Measurements from ENCODE around the gene SMIM20. TPM values are rescaled to one million over a fixed set of nuclear protein-coding genes. Genes with fewer than 3 reads are reported as not detected.

SMIM20 gene
- total and polyA plus RNA-seq, 9 of the 15 experiments (the other 6 are each of a cell fraction or from before 2014, with no cell fraction given): 25.1 to 51.0 (median 38.9) TPM

- TF ChIP-seq BRF2 (IDR thresholded peaks at IDR 0.05; ENCODE audit: borderline replicate concordance, insufficient read depth, insufficient read length) (no peak), CREM (IDR thresholded peaks at IDR 0.05; ENCODE audit: low read depth) (peak; percentile 80), BHLHE40 (IDR thresholded peaks at IDR 0.05; ENCODE audit: low read length) (no peak), FOXM1 (IDR thresholded peaks at IDR 0.05; ENCODE audit: low read depth) (no peak), FOXM1 (CRISPR knock-in tag; IDR thresholded peaks at IDR 0.05; ENCODE audit: low read depth) (no peak; the same call in 1 of the 2 replicates), NELFE (IDR thresholded peaks at IDR 0.05; ENCODE audit: insufficient read depth, insufficient read length) (no peak), NFYB (IDR thresholded peaks at IDR 0.05; ENCODE audit: extremely low read depth, insufficient read length) (no peak), ZNF324 (CRISPR knock-in tag; IDR thresholded peaks at IDR 0.05) (no peak), ZNF175 (CRISPR knock-in tag; IDR thresholded peaks at IDR 0.05; ENCODE audit: low read depth) (no peak), CEBPB (tag; IDR thresholded peaks at IDR 0.05) (peak; percentile 82), MTA1 (IDR thresholded peaks at IDR 0.05; ENCODE audit: borderline replicate concordance) (no peak), TEAD2 (tag; IDR thresholded peaks at IDR 0.05) (no peak), MCM7 (IDR thresholded peaks at IDR 0.05) (0 out of 4 replicates have a peak, but pooled peaks of 1 of the 2 experiments have one; percentile 80), ZNF23 (CRISPR knock-in tag; IDR thresholded peaks at IDR 0.05) (no peak), RFX1 (IDR thresholded peaks at IDR 0.05) (no peak), MED1 (CRISPR knock-in tag; IDR thresholded peaks at IDR 0.05; ENCODE audit: borderline replicate concordance) (no peak), AFF4 (CRISPR knock-in tag; IDR thresholded peaks at IDR 0.05) (no peak), ESRRB (CRISPR knock-in tag; IDR thresholded peaks at IDR 0.05; ENCODE audit: borderline replicate concordance) (no peak), LEF1 (IDR thresholded peaks at IDR 0.05) (peak; percentile 45; the same call in 1 of the 2 replicates)
- TF ChIP-seq, protein P1, sequence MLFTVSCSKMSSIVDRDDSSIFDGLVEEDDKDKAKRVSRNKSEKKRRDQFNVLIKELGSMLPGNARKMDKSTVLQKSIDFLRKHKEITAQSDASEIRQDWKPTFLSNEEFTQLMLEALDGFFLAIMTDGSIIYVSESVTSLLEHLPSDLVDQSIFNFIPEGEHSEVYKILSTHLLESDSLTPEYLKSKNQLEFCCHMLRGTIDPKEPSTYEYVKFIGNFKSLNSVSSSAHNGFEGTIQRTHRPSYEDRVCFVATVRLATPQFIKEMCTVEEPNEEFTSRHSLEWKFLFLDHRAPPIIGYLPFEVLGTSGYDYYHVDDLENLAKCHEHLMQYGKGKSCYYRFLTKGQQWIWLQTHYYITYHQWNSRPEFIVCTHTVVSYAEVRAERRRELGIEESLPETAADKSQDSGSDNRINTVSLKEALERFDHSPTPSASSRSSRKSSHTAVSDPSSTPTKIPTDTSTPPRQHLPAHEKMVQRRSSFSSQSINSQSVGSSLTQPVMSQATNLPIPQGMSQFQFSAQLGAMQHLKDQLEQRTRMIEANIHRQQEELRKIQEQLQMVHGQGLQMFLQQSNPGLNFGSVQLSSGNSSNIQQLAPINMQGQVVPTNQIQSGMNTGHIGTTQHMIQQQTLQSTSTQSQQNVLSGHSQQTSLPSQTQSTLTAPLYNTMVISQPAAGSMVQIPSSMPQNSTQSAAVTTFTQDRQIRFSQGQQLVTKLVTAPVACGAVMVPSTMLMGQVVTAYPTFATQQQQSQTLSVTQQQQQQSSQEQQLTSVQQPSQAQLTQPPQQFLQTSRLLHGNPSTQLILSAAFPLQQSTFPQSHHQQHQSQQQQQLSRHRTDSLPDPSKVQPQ (CRISPR knock-in tag; IDR thresholded peaks at IDR 0.05; ENCODE audit: borderline replicate concordance): no peak
Observed at GRCh38 chr4:25913851-25914669, at the start of gene SMIM20 (continued).
